A549 (cell line): Measurements from ENCODE around the gene MIPOL1. TPM values are rescaled to one million over a fixed set of nuclear protein-coding genes. Genes with fewer than 3 reads are reported as not detected.

ENCODE experiments used
- ATAC-seq, 2 experiments: fragments of 200-7000 bp in 1 of 2; fragments of >200 bp in 1 of 2; cut with Nextera tagmentation in 1 of 2; cut with Tn5 transposase in 1 of 2; 3 replicates each; pipeline versions ENCODE4 v1.8.0 to v1.9.1; 2018 to 2020; ENCODE audit warnings: mild to moderate bottlenecking in 1 of 2, moderate library complexity in 1 of 2
- CTCF ChIA-PET: fragments of 300-600 bp; sonication (Branson Sonifier 250); formaldehyde crosslinking; extraction: SDS; loops from one replicate; lab custom pipeline; 2021; ENCODE audit warnings: antibody characterized with exemption, inconsistent platforms; lab: Yijun Ruan, JAX
- POLR2A ChIA-PET: fragments of 350-600 bp; formaldehyde crosslinking; extraction: SDS; loops from one replicate; lab custom pipeline; 2021; ENCODE audit warnings: antibody characterized with exemption, inconsistent platforms; lab: Yijun Ruan, JAX
- DNase-seq, 2 experiments: peaks; one replicate each; pipeline versions ENCODE4 v3.0.0 to v3.0.0-alpha.2; 2011 to 2016; ENCODE audit warnings: low read depth in 1 of 2, low spot score in 1 of 2
- FAIRE-seq: peaks from 2 replicates; lab custom pipeline; 2011; peaks lifted over from hg19 to GRCh38; lab: Jason Lieb, UNC
- H3K27ac ChIP-seq, 2 experiments: fragments of >200 bp; sonication (Bioruptor Twin); formaldehyde crosslinking; 3 replicates each; pipeline ENCODE4 v1.5.1; 2016 to 2017
- H3K4me1 ChIP-seq: fragments of >200 bp; sonication (Bioruptor Twin); formaldehyde crosslinking; 3 replicates; pipeline ENCODE4 v1.6.1; 2016
- H3K4me2 ChIP-seq: fragments of >200 bp; sonication (Bioruptor Twin); formaldehyde crosslinking; 3 replicates; pipeline ENCODE4 v1.6.1; 2016
- H3K4me3 ChIP-seq: fragments of >200 bp; sonication (Bioruptor Twin); formaldehyde crosslinking; 3 replicates; pipeline ENCODE4 v1.5.1; 2016
- H3K9me3 ChIP-seq: fragments of >200 bp; sonication (Bioruptor Twin); formaldehyde crosslinking; 3 replicates; pipeline ENCODE4 v1.6.1; 2016
- CBX2 ChIP-seq: fragments of 200-600 bp; sonication (generic); IDR thresholded peaks from 2 replicates; pipeline ENCODE4 v1.6.1; 2016; ENCODE audit warnings: low read depth, mild to moderate bottlenecking, borderline replicate concordance
- HOXA7 ChIP-seq: fragments of 250-450 bp; sonication (Bioruptor Pico); IDR thresholded peaks from 2 replicates; pipeline ENCODE4 v1.5.0; 2020; ENCODE audit warnings: mild to moderate bottlenecking, moderate library complexity
- HOXB13 ChIP-seq: fragments of 250-450 bp; sonication (Bioruptor Pico); IDR thresholded peaks from 2 replicates; pipeline ENCODE4 v1.5.0; 2020; ENCODE audit warnings: low read depth, mild to moderate bottlenecking, moderate library complexity
- JUN ChIP-seq, 2 experiments: fragments of >200 bp; sonication (Bioruptor Twin); formaldehyde crosslinking; IDR thresholded peaks; 2 replicates in 1 of 2; 3 replicates in 1 of 2; pipeline ENCODE4 v1.6.1; 2016 to 2017
- KDM5A ChIP-seq: fragments of 200-600 bp; sonication (generic); IDR thresholded peaks from 2 replicates; pipeline ENCODE4 v1.6.1; 2016; ENCODE audit warnings: antibody characterized with exemption, mild to moderate bottlenecking
- NR3C1 ChIP-seq: fragments of >200 bp; sonication (Bioruptor Twin); formaldehyde crosslinking; IDR thresholded peaks from 3 replicates; pipeline ENCODE4 v1.6.1; 2017
- POLR2A ChIP-seq: IDR thresholded peaks from 2 replicates; pipeline ENCODE4 v1.6.1; 2012; ENCODE audit warnings: mild to moderate bottlenecking, low read length
- POLR2AphosphoS2 ChIP-seq: conservative IDR thresholded peaks from 2 replicates; pipeline ENCODE4 v1.6.1; 2012; ENCODE audit warnings: low read length, improper control_type of control experiment, inconsistent platforms
- RARB ChIP-seq: fragments of 250-450 bp; sonication (Bioruptor Pico); IDR thresholded peaks from 2 replicates; pipeline ENCODE4 v1.8.0; 2021; ENCODE audit warnings: mild to moderate bottlenecking, moderate library complexity
- RCOR1 ChIP-seq: fragments of 150-350 bp; IDR thresholded peaks from 2 replicates; pipeline ENCODE4 v1.6.1; 2014; ENCODE audit warnings: antibody characterized with exemption, low read length, low read depth
- RNF2 ChIP-seq: fragments of 200-600 bp; sonication (generic); IDR thresholded peaks from 2 replicates; pipeline ENCODE4 v1.6.1; 2016; ENCODE audit warnings: low read depth, mild to moderate bottlenecking, antibody characterized with exemption, moderate library complexity, borderline replicate concordance
- TFCP2L1 ChIP-seq: fragments of 250-450 bp; sonication (Bioruptor Pico); IDR thresholded peaks from 2 replicates; pipeline ENCODE4 v1.5.0; 2021; ENCODE audit warnings: mild to moderate bottlenecking
- TP53 ChIP-seq: fragments of 250-450 bp; sonication (Bioruptor Pico); IDR thresholded peaks from 2 replicates; pipeline ENCODE4 v1.5.0; 2021; ENCODE audit warnings: mild to moderate bottlenecking, moderate library complexity
- ZC3H11A ChIP-seq: fragments of 450-650 bp; IDR thresholded peaks from 2 replicates; pipeline ENCODE4 v1.6.1; 2014; ENCODE audit warnings: antibody characterized with exemption, mild to moderate bottlenecking
- WGBS: methylation state at CpG from one replicate; pipeline ENCODE4 v1.1.6; 2017; ENCODE audit errors: missing lambda C conversion rate; 5-methylcytosine and 5-hydroxymethylcytosine counted together
- polyA plus RNA-seq, 4 experiments: library from polyadenylated mRNA; depleted of rRNA in 3 of 4; stranded (reverse); fragments of >200 nt; fragmentation: RNase III in 1 of 4; extraction: RNeasy Plus Mini Kit Qiagen cat#74134 plus additional on column Dnase treatment in 1 of 4; gene quantifications; 2 replicates in 3 of 4; 3 replicates in 1 of 4; pipeline ENCODE4 v1.2.3, GENCODE V29; 2011 to 2017
- TF ChIP-seq, protein P1 (sequence below): fragments of >200 bp; sonication (Bioruptor Twin); formaldehyde crosslinking; IDR thresholded peaks from 3 replicates; pipeline ENCODE4 v1.6.1; 2016
- TF ChIP-seq, protein P2 (sequence below): fragments of 250-450 bp; sonication (Bioruptor Pico); IDR thresholded peaks from 2 replicates; pipeline ENCODE4 v1.5.0; 2020; ENCODE audit warnings: low read depth, mild to moderate bottlenecking, moderate library complexity
- TF ChIP-seq, protein P3 (sequence below): fragments of 200-600 bp; sonication (generic); IDR thresholded peaks from 2 replicates; pipeline ENCODE4 v1.6.1; 2016; ENCODE audit warnings: antibody characterized with exemption, mild to moderate bottlenecking, moderate library complexity
- TF ChIP-seq, protein P4 (sequence below): fragments of 150-350 bp; IDR thresholded peaks from 2 replicates; pipeline ENCODE4 v1.6.1; 2014; ENCODE audit warnings: low read depth, mild to moderate bottlenecking, low read length

Gene MIPOL1
- polyA plus RNA-seq, 2 of the 4 experiments (the other 2 are of a cell fraction), result 5.2 to 13.4 TPM

DNA sequence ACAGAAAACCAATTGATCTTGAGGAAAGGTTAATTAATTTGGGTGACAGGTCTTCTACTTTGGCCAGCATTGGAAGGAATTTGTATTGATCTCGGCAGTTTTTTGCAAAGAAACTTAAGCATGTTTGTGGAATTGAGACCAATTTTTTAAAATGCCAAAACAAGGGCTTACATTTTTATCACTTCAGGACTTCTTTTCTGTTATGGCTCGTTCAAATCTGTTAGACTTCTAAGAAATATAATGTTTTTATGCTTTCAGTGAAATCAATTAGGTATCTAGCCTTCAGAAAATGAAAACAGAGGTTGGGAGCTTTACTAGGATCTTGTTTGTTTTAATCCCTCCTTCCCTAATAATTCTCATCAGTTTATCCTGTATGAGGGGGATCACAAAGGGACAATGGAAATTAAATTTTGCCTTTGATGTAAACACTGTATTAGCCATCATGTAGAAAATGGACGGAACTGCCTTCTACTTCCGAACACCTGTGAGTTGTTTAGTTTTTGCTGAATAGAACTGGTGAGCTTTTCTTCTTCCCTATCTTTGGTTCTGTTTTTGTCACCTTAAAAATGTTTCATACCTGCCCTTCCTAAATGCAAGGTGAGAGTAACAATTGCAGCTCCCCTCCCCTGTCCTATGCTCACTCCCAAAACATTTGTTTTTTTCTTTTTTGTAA is 389.5 kb downstream of the MIPOL1 start:
- DNase-seq, result no peak
- H3K4me3 ChIP-seq, result peak overlapping the region; percentile 60
- 39% methylated on average over 4 of the region's 4 CpGs for WGBS

DNA sequence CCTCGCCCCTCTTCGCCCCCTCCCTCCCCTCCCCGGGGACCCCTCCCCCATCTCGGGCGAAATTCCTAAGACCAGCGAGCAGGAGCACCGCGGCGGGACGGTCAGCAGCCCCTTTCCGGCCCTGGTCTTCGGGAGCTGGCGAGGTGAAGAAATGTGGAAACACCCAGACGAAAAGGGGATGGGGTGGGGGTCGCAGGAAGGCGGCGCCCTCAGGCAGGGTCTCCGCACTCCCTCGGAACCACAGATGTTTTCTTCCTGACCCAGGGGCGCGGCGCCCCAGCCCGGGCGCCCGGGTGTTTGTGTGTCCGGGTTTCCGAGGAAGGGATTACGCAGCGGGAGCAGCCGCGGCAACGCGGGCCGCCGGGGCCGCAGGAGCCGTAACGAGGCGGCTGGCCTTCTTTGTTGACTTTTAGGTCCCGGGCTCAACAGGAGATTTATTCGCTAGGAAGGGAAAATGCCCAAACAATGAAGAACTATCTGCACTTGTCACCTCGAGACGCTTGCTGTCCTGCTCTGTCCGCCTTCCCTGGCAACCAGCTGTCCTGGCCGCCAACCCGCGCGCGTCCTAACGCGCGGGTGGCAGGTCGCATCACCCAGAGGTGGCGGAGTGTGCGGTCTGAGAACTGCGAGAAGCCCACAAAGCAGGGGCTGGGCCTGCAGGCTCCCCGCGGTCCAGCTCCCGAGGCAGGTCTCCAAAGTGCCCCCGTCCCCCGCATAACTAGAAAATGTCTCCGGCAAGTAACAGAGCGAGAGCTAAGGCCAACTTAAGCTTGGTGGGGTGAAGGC is 390.3 kb downstream of the MIPOL1 start:
- ChIA-PET POLR2A (no interaction called here), CTCF (interaction anchor here (1.3 to 2.1 kb wide), 2 partner anchors 342 to 357 kb away, joined by 7 to 8 read pairs; no protein-coding TSS in a partner anchor)
- TF ChIP-seq POLR2AphosphoS2 (no peak), RCOR1 (no peak), JUN (IDR thresholded peaks at IDR 0.05) (peak; percentile 30 to 41; a peak in 1 of 5 replicates), RNF2 (peak; percentile 30; the same call in 1 of the 2 replicates), CBX2 (no peak), NR3C1 (no peak)
- DNase-seq, result peak in 1 of 2 experiments; percentile 61
- WGBS, result 5% methylated on average over 30 of the region's 63 CpGs
- Histone ChIP-seq H3K4me2 (peak overlapping the region; percentile 95), H3K27ac (peak overlapping the region; percentile 84 to 89), H3K4me3 (peak overlapping the region; percentile 60), H3K4me1 (peaks cover 21% of the 10 kb centered on the region), H3K9me3 (no peaks in the 10 kb centered on the region)
- ATAC-seq, result peak; percentile 4 to 13; a peak in 3 of 6 replicates
- no peak for FAIRE-seq

More for the DNA sequence above, 389.5 kb downstream of the MIPOL1 start:
- Histone ChIP-seq H3K4me1 (peaks cover 27% of the 10 kb centered on the region), H3K27ac (peak overlapping the region; percentile 84 to 89), H3K9me3 (no peaks in the 10 kb centered on the region), H3K4me2 (peak overlapping the region; percentile 95)
- FAIRE-seq (no peak), ATAC-seq (no peak)
- TF ChIP-seq HOXA7 (CRISPR knock-in tag) (no peak), CBX2 (no peak), RARB (CRISPR knock-in tag) (no peak), TP53 (no peak), TFCP2L1 (CRISPR knock-in tag) (no peak), POLR2A (no peak), HOXB13 (CRISPR knock-in tag) (no peak), KDM5A (no peak)
- TF ChIP-seq, protein P1, sequence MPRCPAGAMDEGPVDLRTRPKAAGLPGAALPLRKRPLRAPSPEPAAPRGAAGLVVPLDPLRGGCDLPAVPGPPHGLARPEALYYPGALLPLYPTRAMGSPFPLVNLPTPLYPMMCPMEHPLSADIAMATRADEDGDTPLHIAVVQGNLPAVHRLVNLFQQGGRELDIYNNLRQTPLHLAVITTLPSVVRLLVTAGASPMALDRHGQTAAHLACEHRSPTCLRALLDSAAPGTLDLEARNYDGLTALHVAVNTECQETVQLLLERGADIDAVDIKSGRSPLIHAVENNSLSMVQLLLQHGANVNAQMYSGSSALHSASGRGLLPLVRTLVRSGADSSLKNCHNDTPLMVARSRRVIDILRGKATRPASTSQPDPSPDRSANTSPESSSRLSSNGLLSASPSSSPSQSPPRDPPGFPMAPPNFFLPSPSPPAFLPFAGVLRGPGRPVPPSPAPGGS, result no peak
- TF ChIP-seq, protein P2, sequence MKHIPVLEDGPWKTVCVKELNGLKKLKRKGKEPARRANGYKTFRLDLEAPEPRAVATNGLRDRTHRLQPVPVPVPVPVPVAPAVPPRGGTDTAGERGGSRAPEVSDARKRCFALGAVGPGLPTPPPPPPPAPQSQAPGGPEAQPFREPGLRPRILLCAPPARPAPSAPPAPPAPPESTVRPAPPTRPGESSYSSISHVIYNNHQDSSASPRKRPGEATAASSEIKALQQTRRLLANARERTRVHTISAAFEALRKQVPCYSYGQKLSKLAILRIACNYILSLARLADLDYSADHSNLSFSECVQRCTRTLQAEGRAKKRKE (CRISPR knock-in tag), result no peak
- ChIA-PET POLR2A (no interaction called here), CTCF (no interaction called here)

DNA sequence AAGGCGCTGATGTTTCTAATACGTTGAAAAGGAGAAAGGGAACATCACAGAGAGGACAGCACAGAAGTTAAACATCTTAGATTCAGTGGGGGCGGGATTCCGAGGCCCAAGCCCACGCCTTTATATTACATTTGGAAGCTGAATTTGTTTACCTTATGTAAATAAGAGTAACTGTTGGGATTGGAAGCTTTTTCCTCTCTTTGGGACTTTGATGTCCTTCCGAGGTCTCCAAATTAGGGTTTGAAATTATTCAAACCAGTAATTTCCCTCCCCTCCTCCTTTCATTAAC is 390.9 kb downstream of the MIPOL1 start:
- no peak for DNase-seq
- Histone ChIP-seq H3K4me1 (peaks cover 21% of the 10 kb centered on the region), H3K4me3 (peak overlapping the region; percentile 60), H3K27ac (peak overlapping the region; percentile 84 to 89), H3K9me3 (no peaks in the 10 kb centered on the region), H3K4me2 (peak overlapping the region; percentile 95)
- TF ChIP-seq, protein P3, sequence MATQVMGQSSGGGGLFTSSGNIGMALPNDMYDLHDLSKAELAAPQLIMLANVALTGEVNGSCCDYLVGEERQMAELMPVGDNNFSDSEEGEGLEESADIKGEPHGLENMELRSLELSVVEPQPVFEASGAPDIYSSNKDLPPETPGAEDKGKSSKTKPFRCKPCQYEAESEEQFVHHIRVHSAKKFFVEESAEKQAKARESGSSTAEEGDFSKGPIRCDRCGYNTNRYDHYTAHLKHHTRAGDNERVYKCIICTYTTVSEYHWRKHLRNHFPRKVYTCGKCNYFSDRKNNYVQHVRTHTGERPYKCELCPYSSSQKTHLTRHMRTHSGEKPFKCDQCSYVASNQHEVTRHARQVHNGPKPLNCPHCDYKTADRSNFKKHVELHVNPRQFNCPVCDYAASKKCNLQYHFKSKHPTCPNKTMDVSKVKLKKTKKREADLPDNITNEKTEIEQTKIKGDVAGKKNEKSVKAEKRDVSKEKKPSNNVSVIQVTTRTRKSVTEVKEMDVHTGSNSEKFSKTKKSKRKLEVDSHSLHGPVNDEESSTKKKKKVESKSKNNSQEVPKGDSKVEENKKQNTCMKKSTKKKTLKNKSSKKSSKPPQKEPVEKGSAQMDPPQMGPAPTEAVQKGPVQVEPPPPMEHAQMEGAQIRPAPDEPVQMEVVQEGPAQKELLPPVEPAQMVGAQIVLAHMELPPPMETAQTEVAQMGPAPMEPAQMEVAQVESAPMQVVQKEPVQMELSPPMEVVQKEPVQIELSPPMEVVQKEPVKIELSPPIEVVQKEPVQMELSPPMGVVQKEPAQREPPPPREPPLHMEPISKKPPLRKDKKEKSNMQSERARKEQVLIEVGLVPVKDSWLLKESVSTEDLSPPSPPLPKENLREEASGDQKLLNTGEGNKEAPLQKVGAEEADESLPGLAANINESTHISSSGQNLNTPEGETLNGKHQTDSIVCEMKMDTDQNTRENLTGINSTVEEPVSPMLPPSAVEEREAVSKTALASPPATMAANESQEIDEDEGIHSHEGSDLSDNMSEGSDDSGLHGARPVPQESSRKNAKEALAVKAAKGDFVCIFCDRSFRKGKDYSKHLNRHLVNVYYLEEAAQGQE, result no peak
- TF ChIP-seq, protein P4, sequence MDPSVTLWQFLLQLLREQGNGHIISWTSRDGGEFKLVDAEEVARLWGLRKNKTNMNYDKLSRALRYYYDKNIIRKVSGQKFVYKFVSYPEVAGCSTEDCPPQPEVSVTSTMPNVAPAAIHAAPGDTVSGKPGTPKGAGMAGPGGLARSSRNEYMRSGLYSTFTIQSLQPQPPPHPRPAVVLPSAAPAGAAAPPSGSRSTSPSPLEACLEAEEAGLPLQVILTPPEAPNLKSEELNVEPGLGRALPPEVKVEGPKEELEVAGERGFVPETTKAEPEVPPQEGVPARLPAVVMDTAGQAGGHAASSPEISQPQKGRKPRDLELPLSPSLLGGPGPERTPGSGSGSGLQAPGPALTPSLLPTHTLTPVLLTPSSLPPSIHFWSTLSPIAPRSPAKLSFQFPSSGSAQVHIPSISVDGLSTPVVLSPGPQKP, result no peak
- no peak for TF ChIP-seq ZC3H11A
- 21% methylated on average over 6 of the region's 6 CpGs for WGBS
- CTCF ChIA-PET, result interaction anchor here (1.3 to 2.1 kb wide), 3 partner anchors 339 to 358 kb away, joined by 3 to 8 read pairs (median 7); no protein-coding TSS in a partner anchor
- no peak for FAIRE-seq
- POLR2A ChIA-PET, result no interaction called here
- ATAC-seq, result peak in 1 of 2 experiments; percentile 4; a peak in 3 of 6 replicates
